Liver (tissue), 3 donors: Measurements from ENCODE around the gene NUAK1.

Experiments used
- EGR1 ChIP-seq, 2 donors: IDR thresholded peaks; 2 replicates each; pipeline ENCODE4 v1.6.1; 2016 to 2018; ENCODE audit warnings: antibody characterized with exemption in 2 of 2, low read depth in 2 of 2
- TF ChIP-seq, protein P1 (sequence below): fragments of 150-350 bp; IDR thresholded peaks from 2 replicates; pipeline ENCODE4 v1.5.1; 2017; ENCODE audit warnings: improper control_type of control experiment, low read depth, low read length; ENCODE audit not compliant: missing input control
- donor health status: healthy.
- donor health status: healthy.

DNA sequence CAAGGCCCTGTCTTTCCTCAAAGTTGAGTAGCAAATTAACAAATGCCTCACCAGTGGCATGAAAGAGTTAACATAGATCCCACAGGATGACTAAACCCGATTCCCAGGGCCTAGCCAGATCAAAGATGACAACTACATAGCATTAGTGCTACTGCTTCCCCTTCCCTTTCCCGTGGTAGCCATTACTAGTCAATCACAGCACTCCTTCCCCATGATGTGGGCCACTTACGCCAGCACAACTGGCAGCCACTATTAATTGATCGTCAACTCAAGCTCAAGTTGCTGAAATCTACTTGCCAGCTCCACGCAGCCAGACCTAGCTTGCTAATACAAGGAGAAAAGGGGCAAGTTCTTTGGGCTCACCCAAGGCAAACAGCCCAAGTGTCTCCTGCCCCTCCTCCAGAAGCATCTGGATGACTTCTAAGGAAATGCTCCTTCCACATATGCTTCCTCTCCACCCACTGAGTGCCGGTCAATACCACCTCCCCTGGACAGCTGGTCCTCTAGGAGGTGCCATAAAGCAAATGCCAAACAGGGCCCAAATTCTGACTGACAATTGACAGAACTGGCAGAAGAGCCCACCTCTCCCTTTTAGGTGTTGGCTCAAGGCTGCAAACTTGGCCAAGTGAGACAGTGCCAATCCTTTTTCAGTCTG, 72.6 kb downstream of the NUAK1 start:
- no peak for TF ChIP-seq EGR1 (IDR thresholded peaks at IDR 0.05; ENCODE audit: low read depth in 2 of 2)
- TF ChIP-seq, protein P1, sequence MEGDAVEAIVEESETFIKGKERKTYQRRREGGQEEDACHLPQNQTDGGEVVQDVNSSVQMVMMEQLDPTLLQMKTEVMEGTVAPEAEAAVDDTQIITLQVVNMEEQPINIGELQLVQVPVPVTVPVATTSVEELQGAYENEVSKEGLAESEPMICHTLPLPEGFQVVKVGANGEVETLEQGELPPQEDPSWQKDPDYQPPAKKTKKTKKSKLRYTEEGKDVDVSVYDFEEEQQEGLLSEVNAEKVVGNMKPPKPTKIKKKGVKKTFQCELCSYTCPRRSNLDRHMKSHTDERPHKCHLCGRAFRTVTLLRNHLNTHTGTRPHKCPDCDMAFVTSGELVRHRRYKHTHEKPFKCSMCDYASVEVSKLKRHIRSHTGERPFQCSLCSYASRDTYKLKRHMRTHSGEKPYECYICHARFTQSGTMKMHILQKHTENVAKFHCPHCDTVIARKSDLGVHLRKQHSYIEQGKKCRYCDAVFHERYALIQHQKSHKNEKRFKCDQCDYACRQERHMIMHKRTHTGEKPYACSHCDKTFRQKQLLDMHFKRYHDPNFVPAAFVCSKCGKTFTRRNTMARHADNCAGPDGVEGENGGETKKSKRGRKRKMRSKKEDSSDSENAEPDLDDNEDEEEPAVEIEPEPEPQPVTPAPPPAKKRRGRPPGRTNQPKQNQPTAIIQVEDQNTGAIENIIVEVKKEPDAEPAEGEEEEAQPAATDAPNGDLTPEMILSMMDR, result no peak
